ENCODE results near the gene TMEM175.

DNA sequence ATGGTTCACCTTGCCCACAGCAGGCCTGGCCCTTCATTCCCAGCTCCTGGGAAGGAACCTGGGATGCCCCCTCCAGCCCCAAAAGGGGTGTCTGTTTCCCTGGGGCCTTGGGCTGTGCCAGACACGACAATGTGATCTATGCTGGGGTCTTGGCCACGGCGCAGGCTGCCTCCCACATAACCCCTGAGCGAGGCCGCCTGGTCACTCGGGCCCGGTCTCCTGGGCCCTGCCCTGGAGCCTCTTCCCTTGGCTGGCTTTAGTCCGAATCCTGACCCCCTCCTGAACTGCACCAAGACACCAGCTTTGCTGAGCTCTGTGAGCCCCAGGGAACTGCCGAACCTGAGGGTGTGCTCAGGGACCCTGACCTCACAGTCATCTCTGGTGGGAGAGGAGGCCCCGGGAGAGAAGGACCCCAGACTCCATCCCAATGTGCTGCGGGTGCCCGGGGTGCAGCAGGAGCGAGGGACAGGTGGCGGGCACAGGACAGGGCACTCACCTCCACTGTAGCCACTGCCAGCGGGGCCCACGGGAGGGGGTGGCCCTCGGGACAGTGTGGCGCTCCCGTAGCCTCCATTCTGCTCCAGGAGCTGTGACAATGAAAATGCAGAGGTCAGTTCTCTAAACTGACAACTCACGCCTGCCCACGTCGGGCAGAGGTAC is 42.1 kb upstream of the TMEM175 start:
- TF ChIP-seq, protein P1, sequence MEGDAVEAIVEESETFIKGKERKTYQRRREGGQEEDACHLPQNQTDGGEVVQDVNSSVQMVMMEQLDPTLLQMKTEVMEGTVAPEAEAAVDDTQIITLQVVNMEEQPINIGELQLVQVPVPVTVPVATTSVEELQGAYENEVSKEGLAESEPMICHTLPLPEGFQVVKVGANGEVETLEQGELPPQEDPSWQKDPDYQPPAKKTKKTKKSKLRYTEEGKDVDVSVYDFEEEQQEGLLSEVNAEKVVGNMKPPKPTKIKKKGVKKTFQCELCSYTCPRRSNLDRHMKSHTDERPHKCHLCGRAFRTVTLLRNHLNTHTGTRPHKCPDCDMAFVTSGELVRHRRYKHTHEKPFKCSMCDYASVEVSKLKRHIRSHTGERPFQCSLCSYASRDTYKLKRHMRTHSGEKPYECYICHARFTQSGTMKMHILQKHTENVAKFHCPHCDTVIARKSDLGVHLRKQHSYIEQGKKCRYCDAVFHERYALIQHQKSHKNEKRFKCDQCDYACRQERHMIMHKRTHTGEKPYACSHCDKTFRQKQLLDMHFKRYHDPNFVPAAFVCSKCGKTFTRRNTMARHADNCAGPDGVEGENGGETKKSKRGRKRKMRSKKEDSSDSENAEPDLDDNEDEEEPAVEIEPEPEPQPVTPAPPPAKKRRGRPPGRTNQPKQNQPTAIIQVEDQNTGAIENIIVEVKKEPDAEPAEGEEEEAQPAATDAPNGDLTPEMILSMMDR (IDR thresholded peaks at IDR 0.05), result no peak
- TF ChIP-seq POLR2A (IDR thresholded peaks at IDR 0.05), result no peak

Data from tibial nerve (tissue), 3 donors.